HepG2 (cell line): ENCODE results near the gene CERS6. TPM values are rescaled to one million over a fixed set of nuclear protein-coding genes. Genes with fewer than 3 reads are reported as not detected.
A peak's percentile ranks its signal among the peaks of the same experiment; 100 is the strongest.

ENCODE experiments used
- SNAI1 ChIP-seq: sonication (generic); formaldehyde crosslinking; IDR thresholded peaks from 2 replicates; pipeline ENCODE4 v1.5.0; 2020; ENCODE audit warnings: mild to moderate bottlenecking, missing genetic modification reagents, borderline replicate concordance
- SP1 ChIP-seq, 2 experiments: fragments of 450-650 bp in 1 of 2; sonication (generic) in 1 of 2; formaldehyde crosslinking in 1 of 2; IDR thresholded peaks; 2 replicates each; pipeline versions ENCODE4 v1.4.0 to v1.6.1; 2016 to 2020; ENCODE audit warnings: missing genetic modification reagents in 1 of 2
- YEATS2 ChIP-seq: sonication (generic); formaldehyde crosslinking; IDR thresholded peaks from 2 replicates; pipeline ENCODE4 v1.4.0; 2020; ENCODE audit warnings: missing genetic modification reagents, borderline replicate concordance
- ZNF720 ChIP-seq: sonication (generic); formaldehyde crosslinking; IDR thresholded peaks from 2 replicates; pipeline ENCODE4 v1.4.0; 2020; ENCODE audit warnings: missing genetic modification reagents
- polyA plus RNA-seq, 8 experiments: library from polyadenylated mRNA; depleted of rRNA in 3 of 8; stranded (reverse) in 7 of 8; unstranded in 1 of 8; fragments of >200 nt; fragmentation: Illumina TruSeq in 4 of 8; extraction: Trizol in 4 of 8; gene quantifications; 2 replicates each; pipeline versions ENCODE4 v1.2.1 to v1.2.3, GENCODE V29; 2011 to 2016; ENCODE audit warnings: low read depth in 4 of 8, missing spikeins in 1 of 8, mixed read lengths in 1 of 8; ENCODE audit not compliant: insufficient read depth in 1 of 8
- total RNA-seq, 5 experiments: library from RNA; depleted of rRNA; stranded (reverse); fragments of >200 nt; fragmentation: Illumina TruSeq; extraction: Trizol; gene quantifications; 2 replicates each; pipeline ENCODE4 v1.2.3, GENCODE V29; 2016; ENCODE audit warnings: low read depth in 1 of 5
- TF ChIP-seq, protein P1 (sequence below): sonication (generic); formaldehyde crosslinking; IDR thresholded peaks from 2 replicates; pipeline ENCODE4 v1.5.0; 2020; ENCODE audit warnings: missing genetic modification reagents, mild to moderate bottlenecking, borderline replicate concordance
- TF ChIP-seq, protein P2 (sequence below), 2 experiments: sonication (generic) in 1 of 2; formaldehyde crosslinking in 1 of 2; IDR thresholded peaks; 2 replicates each; pipeline versions ENCODE4 v1.4.0 to v1.6.1; 2018 to 2020; ENCODE audit warnings: missing genetic modification reagents in 2 of 2, borderline replicate concordance in 1 of 2, low read depth in 1 of 2, mild to moderate bottlenecking in 1 of 2, missing biosample characterization in 1 of 2
- TF ChIP-seq, protein P3 (sequence below): sonication (generic); formaldehyde crosslinking; IDR thresholded peaks from 2 replicates; pipeline ENCODE4 v1.4.0; 2020; ENCODE audit warnings: missing genetic modification reagents
- TF ChIP-seq, protein P4 (sequence below): sonication (generic); formaldehyde crosslinking; IDR thresholded peaks from 2 replicates; pipeline ENCODE4 v1.4.0; 2020; ENCODE audit warnings: missing genetic modification reagents
- TF ChIP-seq, protein P5 (sequence below): sonication (generic); formaldehyde crosslinking; IDR thresholded peaks from 2 replicates; pipeline ENCODE4 v1.9.0; 2021; ENCODE audit warnings: missing genetic modification reagents, borderline replicate concordance

Gene CERS6
- total and polyA plus RNA-seq, 2 of the 13 experiments (the other 11 are each of a cell fraction or from before 2014, with no cell fraction given): 10.1 to 20.3 TPM

DNA sequence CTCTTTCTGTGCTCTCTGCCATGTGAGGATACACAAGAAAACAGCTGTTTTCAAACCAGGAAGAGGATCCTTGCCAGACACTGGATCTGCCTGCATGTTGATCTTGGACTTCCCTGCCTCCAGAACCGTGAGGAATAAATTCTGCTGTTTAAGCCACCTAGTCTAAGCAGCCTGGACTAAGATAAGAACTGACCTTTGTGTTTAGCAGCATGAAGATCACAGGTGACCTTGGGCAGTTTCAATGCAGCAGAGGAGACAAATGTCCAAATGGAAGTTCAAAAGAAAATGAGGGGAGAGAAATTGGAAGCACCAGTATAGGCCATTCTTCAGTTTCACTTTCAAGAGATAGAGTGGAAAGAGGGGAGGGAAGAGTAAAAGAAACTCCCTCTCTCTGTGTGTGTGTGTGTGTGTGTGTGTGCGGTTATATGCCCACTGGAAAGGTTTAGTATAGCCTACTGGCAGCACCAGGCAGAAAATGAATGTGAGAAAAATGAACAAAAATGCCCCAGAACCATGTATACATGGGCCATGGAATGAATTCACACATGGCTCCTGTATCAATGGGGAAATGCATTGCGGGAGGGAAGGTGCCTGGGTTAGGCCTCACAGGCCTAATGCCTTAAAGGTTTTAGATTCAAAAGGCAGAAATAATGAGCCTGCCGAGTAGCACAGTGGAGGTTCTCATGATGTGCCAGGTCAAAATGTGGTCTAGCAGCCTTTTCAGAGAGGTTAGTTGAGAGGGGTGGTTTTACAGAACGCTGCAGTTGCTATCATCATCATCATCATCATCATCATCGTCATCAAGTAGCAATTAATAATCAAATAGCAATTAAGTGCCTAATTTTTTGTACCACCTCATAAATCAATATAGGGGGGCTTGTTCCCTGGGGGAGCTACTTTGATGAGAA is 1.1 kb upstream of the CERS6 start (continued):
- TF ChIP-seq, protein P1, sequence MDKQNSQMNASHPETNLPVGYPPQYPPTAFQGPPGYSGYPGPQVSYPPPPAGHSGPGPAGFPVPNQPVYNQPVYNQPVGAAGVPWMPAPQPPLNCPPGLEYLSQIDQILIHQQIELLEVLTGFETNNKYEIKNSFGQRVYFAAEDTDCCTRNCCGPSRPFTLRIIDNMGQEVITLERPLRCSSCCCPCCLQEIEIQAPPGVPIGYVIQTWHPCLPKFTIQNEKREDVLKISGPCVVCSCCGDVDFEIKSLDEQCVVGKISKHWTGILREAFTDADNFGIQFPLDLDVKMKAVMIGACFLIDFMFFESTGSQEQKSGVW (CRISPR knock-in tag): no peak
- TF ChIP-seq, protein P2, sequence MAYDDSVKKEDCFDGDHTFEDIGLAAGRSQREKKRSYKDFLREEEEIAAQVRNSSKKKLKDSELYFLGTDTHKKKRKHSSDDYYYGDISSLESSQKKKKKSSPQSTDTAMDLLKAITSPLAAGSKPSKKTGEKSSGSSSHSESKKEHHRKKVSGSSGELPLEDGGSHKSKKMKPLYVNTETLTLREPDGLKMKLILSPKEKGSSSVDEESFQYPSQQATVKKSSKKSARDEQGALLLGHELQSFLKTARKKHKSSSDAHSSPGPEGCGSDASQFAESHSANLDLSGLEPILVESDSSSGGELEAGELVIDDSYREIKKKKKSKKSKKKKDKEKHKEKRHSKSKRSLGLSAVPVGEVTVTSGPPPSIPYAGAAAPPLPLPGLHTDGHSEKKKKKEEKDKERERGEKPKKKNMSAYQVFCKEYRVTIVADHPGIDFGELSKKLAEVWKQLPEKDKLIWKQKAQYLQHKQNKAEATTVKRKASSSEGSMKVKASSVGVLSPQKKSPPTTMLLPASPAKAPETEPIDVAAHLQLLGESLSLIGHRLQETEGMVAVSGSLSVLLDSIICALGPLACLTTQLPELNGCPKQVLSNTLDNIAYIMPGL (CRISPR knock-in tag; IDR thresholded peaks at IDR 0.05; ENCODE audit: borderline replicate concordance in 1 of 2, low read depth in 1 of 2): no peak
- TF ChIP-seq SP1 (IDR thresholded peaks at IDR 0.05) (no peak), SP1 (CRISPR knock-in tag; IDR thresholded peaks at IDR 0.05) (no peak), YEATS2 (CRISPR knock-in tag) (peak; percentile 16; the same call in 1 of the 2 replicates), ZNF720 (CRISPR knock-in tag) (no peak), SNAI1 (CRISPR knock-in tag) (no peak)
- TF ChIP-seq, protein P3, sequence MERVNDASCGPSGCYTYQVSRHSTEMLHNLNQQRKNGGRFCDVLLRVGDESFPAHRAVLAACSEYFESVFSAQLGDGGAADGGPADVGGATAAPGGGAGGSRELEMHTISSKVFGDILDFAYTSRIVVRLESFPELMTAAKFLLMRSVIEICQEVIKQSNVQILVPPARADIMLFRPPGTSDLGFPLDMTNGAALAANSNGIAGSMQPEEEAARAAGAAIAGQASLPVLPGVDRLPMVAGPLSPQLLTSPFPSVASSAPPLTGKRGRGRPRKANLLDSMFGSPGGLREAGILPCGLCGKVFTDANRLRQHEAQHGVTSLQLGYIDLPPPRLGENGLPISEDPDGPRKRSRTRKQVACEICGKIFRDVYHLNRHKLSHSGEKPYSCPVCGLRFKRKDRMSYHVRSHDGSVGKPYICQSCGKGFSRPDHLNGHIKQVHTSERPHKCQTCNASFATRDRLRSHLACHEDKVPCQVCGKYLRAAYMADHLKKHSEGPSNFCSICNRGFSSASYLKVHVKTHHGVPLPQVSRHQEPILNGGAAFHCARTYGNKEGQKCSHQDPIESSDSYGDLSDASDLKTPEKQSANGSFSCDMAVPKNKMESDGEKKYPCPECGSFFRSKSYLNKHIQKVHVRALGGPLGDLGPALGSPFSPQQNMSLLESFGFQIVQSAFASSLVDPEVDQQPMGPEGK (CRISPR knock-in tag): 0 out of 2 replicates have a peak, but pooled peaks have one; percentile 13
- TF ChIP-seq, protein P4, sequence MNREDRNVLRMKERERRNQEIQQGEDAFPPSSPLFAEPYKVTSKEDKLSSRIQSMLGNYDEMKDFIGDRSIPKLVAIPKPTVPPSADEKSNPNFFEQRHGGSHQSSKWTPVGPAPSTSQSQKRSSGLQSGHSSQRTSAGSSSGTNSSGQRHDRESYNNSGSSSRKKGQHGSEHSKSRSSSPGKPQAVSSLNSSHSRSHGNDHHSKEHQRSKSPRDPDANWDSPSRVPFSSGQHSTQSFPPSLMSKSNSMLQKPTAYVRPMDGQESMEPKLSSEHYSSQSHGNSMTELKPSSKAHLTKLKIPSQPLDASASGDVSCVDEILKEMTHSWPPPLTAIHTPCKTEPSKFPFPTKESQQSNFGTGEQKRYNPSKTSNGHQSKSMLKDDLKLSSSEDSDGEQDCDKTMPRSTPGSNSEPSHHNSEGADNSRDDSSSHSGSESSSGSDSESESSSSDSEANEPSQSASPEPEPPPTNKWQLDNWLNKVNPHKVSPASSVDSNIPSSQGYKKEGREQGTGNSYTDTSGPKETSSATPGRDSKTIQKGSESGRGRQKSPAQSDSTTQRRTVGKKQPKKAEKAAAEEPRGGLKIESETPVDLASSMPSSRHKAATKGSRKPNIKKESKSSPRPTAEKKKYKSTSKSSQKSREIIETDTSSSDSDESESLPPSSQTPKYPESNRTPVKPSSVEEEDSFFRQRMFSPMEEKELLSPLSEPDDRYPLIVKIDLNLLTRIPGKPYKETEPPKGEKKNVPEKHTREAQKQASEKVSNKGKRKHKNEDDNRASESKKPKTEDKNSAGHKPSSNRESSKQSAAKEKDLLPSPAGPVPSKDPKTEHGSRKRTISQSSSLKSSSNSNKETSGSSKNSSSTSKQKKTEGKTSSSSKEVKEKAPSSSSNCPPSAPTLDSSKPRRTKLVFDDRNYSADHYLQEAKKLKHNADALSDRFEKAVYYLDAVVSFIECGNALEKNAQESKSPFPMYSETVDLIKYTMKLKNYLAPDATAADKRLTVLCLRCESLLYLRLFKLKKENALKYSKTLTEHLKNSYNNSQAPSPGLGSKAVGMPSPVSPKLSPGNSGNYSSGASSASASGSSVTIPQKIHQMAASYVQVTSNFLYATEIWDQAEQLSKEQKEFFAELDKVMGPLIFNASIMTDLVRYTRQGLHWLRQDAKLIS (CRISPR knock-in tag): no peak
- TF ChIP-seq, protein P5, sequence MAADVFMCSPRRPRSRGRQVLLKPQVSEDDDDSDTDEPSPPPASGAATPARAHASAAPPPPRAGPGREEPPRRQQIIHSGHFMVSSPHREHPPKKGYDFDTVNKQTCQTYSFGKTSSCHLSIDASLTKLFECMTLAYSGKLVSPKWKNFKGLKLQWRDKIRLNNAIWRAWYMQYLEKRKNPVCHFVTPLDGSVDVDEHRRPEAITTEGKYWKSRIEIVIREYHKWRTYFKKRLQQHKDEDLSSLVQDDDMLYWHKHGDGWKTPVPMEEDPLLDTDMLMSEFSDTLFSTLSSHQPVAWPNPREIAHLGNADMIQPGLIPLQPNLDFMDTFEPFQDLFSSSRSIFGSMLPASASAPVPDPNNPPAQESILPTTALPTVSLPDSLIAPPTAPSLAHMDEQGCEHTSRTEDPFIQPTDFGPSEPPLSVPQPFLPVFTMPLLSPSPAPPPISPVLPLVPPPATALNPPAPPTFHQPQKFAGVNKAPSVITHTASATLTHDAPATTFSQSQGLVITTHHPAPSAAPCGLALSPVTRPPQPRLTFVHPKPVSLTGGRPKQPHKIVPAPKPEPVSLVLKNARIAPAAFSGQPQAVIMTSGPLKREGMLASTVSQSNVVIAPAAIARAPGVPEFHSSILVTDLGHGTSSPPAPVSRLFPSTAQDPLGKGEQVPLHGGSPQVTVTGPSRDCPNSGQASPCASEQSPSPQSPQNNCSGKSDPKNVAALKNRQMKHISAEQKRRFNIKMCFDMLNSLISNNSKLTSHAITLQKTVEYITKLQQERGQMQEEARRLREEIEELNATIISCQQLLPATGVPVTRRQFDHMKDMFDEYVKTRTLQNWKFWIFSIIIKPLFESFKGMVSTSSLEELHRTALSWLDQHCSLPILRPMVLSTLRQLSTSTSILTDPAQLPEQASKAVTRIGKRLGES (CRISPR knock-in tag): no peak
